HepG2 (cell line): ENCODE results near the gene ULK3. TPM values are rescaled to one million over a fixed set of nuclear protein-coding genes. Genes with fewer than 3 reads are reported as not detected.

Experiments used
- CBX2 ChIP-seq, 2 experiments: fragments of 200-600 bp in 1 of 2; sonication (generic); formaldehyde crosslinking in 1 of 2; IDR thresholded peaks; 2 replicates each; pipeline versions ENCODE4 v1.7.0 to v1.8.1; 2018 to 2022; ENCODE audit warnings: low read depth in 2 of 2, low read length in 1 of 2, mild to moderate bottlenecking in 1 of 2, missing genetic modification reagents in 1 of 2
- EED ChIP-seq: sonication (generic); formaldehyde crosslinking; IDR thresholded peaks from 2 replicates; pipeline ENCODE4 v1.5.0; 2020; ENCODE audit warnings: mild to moderate bottlenecking, missing genetic modification reagents
- FOXA1 ChIP-seq, 2 experiments: fragments of 450-650 bp in 1 of 2; sonication (generic) in 1 of 2; formaldehyde crosslinking in 1 of 2; IDR thresholded peaks; 2 replicates each; pipeline versions ENCODE4 v1.4.0 to v1.6.1; 2016 to 2020; ENCODE audit warnings: missing genetic modification reagents in 1 of 2
- HINFP ChIP-seq: sonication (generic); formaldehyde crosslinking; IDR thresholded peaks from 2 replicates; pipeline ENCODE4 v1.4.0; 2020; ENCODE audit warnings: low read depth, mild to moderate bottlenecking, missing genetic modification reagents
- HOXA7 ChIP-seq: sonication (generic); formaldehyde crosslinking; IDR thresholded peaks from 2 replicates; pipeline ENCODE4 v1.8.1; 2022; ENCODE audit warnings: mild to moderate bottlenecking, missing genetic modification reagents, moderate library complexity
- KDM5A ChIP-seq: fragments of 200-600 bp; sonication (generic); IDR thresholded peaks from 2 replicates; pipeline ENCODE4 v1.7.0; 2018; ENCODE audit warnings: antibody characterized with exemption, mild to moderate bottlenecking, low read length, borderline replicate concordance
- NRL ChIP-seq: sonication (generic); formaldehyde crosslinking; IDR thresholded peaks from 2 replicates; pipeline ENCODE4 v1.5.0; 2020; ENCODE audit warnings: missing genetic modification reagents, mild to moderate bottlenecking, moderate library complexity, borderline replicate concordance
- ONECUT2 ChIP-seq: sonication (generic); formaldehyde crosslinking; IDR thresholded peaks from 2 replicates; pipeline ENCODE4 v1.4.0; 2020; ENCODE audit warnings: missing genetic modification reagents
- RBM39 ChIP-seq: fragments of 200-400 bp; formaldehyde crosslinking; IDR thresholded peaks from one replicate; pipeline ENCODE4 v1.6.1; 2018; ENCODE audit warnings: antibody characterized with exemption, mild to moderate bottlenecking, low read depth, low read length; ENCODE audit not compliant: poor library complexity, severe bottlenecking
- ZBED4 ChIP-seq: sonication (generic); formaldehyde crosslinking; IDR thresholded peaks from 2 replicates; pipeline ENCODE4 v1.4.0; 2020; ENCODE audit warnings: missing genetic modification reagents, borderline replicate concordance
- ZIK1 ChIP-seq: sonication (generic); formaldehyde crosslinking; IDR thresholded peaks from 2 replicates; pipeline ENCODE4 v1.5.0; 2020; ENCODE audit warnings: mild to moderate bottlenecking, low read depth, missing genetic modification reagents, borderline replicate concordance
- ZNF160 ChIP-seq: sonication (generic); formaldehyde crosslinking; IDR thresholded peaks from 2 replicates; pipeline ENCODE4 v1.8.0; 2022; ENCODE audit warnings: mild to moderate bottlenecking, inconsistent platforms, missing genetic modification reagents
- ZNF530 ChIP-seq: sonication (generic); formaldehyde crosslinking; IDR thresholded peaks from 2 replicates; pipeline ENCODE4 v1.5.0; 2020; ENCODE audit warnings: low read depth, mild to moderate bottlenecking, missing genetic modification reagents
- polyA plus RNA-seq, 8 experiments: library from polyadenylated mRNA; depleted of rRNA in 3 of 8; stranded (reverse) in 7 of 8; unstranded in 1 of 8; fragments of >200 nt; fragmentation: Illumina TruSeq in 4 of 8; extraction: Trizol in 4 of 8; gene quantifications; 2 replicates each; pipeline versions ENCODE4 v1.2.1 to v1.2.3, GENCODE V29; 2011 to 2016; ENCODE audit warnings: low read depth in 4 of 8, missing spikeins in 1 of 8, mixed read lengths in 1 of 8; ENCODE audit not compliant: insufficient read depth in 1 of 8
- total RNA-seq, 5 experiments: library from RNA; depleted of rRNA; stranded (reverse); fragments of >200 nt; fragmentation: Illumina TruSeq; extraction: Trizol; gene quantifications; 2 replicates each; pipeline ENCODE4 v1.2.3, GENCODE V29; 2016; ENCODE audit warnings: low read depth in 1 of 5
- TF ChIP-seq, protein P1 (sequence below): sonication (generic); formaldehyde crosslinking; IDR thresholded peaks from 2 replicates; pipeline ENCODE4 v1.8.0; 2022; ENCODE audit warnings: mild to moderate bottlenecking, missing genetic modification reagents, moderate library complexity
- TF ChIP-seq, protein P2 (sequence below): sonication (generic); formaldehyde crosslinking; IDR thresholded peaks from 2 replicates; pipeline ENCODE4 v1.4.0; 2020; ENCODE audit warnings: missing genetic modification reagents

Gene ULK3
- total and polyA plus RNA-seq, 2 of the 13 experiments (the other 11 are each of a cell fraction or from before 2014, with no cell fraction given) = 15.2 to 23.7 TPM

DNA sequence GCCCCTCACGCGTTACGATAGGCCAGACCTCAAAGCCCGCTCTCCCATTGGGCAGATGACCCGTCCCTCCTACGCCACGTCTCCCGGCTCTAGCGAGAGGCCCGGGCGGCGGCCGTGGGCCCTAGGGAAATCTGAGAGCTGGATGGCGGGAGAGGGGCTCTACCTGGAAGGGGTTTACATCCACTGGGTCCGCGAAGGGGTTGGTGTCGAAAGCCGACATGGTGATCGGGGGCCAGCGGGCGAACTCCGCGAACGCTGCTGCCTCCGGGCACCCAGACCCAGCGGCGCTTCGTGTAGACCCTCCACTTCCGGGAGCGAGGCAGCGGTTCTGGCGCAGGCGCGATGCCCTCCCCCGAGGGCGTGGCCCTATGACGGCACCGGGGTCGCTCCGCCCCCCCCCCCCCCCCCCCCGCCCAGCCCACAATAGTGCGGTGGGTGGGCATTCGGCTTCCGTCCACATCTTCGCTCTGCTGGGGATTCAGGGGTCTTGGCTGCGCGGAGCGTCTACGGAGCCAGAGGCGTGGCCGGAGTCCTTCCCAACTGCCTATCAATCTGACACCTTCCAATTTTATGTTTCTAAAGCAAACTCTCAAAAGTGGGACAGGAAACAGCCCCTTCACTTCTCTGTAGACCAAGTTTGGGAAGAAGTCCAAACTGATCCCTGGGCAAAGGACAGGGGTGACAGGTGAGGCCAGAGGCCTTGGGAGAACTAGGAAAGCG is 30.2 kb upstream of the ULK3 start, which contains the start of gene SCAMP2 (continued):
- TF ChIP-seq EED (peak; percentile 54; the same call in 1 of the 2 replicates), ZNF160 (no peak), ZNF530 (CRISPR knock-in tag) (no peak), KDM5A (peak; percentile 87), FOXA1 (IDR thresholded peaks at IDR 0.05) (no peak), FOXA1 (CRISPR knock-in tag; IDR thresholded peaks at IDR 0.05) (0 out of 2 replicates have a peak, but pooled peaks have one; percentile 11), ONECUT2 (CRISPR knock-in tag) (no peak), HOXA7 (no peak), ZBED4 (CRISPR knock-in tag) (no peak; the same call in 1 of the 2 replicates), HINFP (0 out of 2 replicates have a peak, but pooled peaks have one; percentile 55), CBX2 (IDR thresholded peaks at IDR 0.05; ENCODE audit: low read depth, low read length) (no peak), CBX2 (CRISPR knock-in tag; IDR thresholded peaks at IDR 0.05; ENCODE audit: low read depth) (no peak), RBM39 (peak; percentile 60), NRL (CRISPR knock-in tag) (peak; percentile 89), ZIK1 (no peak; the same call in 1 of the 2 replicates)
- TF ChIP-seq, protein P1, sequence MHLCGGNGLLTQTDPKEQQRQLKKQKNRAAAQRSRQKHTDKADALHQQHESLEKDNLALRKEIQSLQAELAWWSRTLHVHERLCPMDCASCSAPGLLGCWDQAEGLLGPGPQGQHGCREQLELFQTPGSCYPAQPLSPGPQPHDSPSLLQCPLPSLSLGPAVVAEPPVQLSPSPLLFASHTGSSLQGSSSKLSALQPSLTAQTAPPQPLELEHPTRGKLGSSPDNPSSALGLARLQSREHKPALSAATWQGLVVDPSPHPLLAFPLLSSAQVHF (CRISPR knock-in tag) = no peak
- TF ChIP-seq, protein P2, sequence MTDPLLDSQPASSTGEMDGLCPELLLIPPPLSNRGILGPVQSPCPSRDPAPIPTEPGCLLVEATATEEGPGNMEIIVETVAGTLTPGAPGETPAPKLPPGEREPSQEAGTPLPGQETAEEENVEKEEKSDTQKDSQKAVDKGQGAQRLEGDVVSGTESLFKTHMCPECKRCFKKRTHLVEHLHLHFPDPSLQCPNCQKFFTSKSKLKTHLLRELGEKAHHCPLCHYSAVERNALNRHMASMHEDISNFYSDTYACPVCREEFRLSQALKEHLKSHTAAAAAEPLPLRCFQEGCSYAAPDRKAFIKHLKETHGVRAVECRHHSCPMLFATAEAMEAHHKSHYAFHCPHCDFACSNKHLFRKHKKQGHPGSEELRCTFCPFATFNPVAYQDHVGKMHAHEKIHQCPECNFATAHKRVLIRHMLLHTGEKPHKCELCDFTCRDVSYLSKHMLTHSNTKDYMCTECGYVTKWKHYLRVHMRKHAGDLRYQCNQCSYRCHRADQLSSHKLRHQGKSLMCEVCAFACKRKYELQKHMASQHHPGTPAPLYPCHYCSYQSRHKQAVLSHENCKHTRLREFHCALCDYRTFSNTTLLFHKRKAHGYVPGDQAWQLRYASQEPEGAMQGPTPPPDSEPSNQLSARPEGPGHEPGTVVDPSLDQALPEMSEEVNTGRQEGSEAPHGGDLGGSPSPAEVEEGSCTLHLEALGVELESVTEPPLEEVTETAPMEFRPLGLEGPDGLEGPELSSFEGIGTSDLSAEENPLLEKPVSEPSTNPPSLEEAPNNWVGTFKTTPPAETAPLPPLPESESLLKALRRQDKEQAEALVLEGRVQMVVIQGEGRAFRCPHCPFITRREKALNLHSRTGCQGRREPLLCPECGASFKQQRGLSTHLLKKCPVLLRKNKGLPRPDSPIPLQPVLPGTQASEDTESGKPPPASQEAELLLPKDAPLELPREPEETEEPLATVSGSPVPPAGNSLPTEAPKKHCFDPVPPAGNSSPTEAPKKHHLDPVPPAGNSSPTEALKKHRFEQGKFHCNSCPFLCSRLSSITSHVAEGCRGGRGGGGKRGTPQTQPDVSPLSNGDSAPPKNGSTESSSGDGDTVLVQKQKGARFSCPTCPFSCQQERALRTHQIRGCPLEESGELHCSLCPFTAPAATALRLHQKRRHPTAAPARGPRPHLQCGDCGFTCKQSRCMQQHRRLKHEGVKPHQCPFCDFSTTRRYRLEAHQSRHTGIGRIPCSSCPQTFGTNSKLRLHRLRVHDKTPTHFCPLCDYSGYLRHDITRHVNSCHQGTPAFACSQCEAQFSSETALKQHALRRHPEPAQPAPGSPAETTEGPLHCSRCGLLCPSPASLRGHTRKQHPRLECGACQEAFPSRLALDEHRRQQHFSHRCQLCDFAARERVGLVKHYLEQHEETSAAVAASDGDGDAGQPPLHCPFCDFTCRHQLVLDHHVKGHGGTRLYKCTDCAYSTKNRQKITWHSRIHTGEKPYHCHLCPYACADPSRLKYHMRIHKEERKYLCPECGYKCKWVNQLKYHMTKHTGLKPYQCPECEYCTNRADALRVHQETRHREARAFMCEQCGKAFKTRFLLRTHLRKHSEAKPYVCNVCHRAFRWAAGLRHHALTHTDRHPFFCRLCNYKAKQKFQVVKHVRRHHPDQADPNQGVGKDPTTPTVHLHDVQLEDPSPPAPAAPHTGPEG (CRISPR knock-in tag) = peak; percentile 53; the same call in 1 of the 2 replicates
